ENCODE results near the gene TMC4. TPM values are rescaled to one million over a fixed set of nuclear protein-coding genes. Genes with fewer than 3 reads are reported as not detected.
A peak's percentile ranks its signal among the peaks of the same experiment; 100 is the strongest.

TMC4 gene
- polyA plus RNA-seq, 3 donors: 3.1 to 44.8 (median 6.4) TPM

GRCh38 chr19:54162884-54163283 is 10.1 kb downstream of the TMC4 start:
- 59 to 74% (median 59%) methylated on average over 14 of the region's 14 CpGs for WGBS, 3 donors
- no peak overlapping the region for H3K27ac ChIP-seq (ENCODE audit: low read depth, low read length)

- WGBS, 3 donors: 1 to 3% (median 3%) methylated on average over 26 to 35 of the region's 35 CpGs
- H3K27ac ChIP-seq (ENCODE audit: low read depth, low read length): no peak overlapping the region
Measured at GRCh38 chr19:54162241-54162805, 10.6 kb downstream of the TMC4 start.

GRCh38 chr19:54160854-54161253 is 12.1 kb downstream of the TMC4 start:
- WGBS, 3 donors: 38 to 52% (median 40%) methylated on average over 13 of the region's 13 CpGs
- no peak overlapping the region for H3K27ac ChIP-seq (ENCODE audit: low read depth, low read length)

GRCh38 chr19:54160182-54160811 is 12.7 kb downstream of the TMC4 start:
- WGBS, 3 donors: 1 to 4% (median 2%) methylated on average over 26 to 28 of the region's 28 CpGs
- H3K27ac ChIP-seq (ENCODE audit: low read depth, low read length): peak overlapping the region; percentile 3

GRCh38 chr19:54159352-54160181 is 13.4 kb downstream of the TMC4 start, which contains the start of gene LENG1:
LENG1 (minus strand) TSS chr19:54159721; CDS start chr19:54159695, 26 bp downstream.
- 0 to 1% (median 0%) methylated on average over 70 to 72 of the region's 72 CpGs for WGBS, 3 donors
- H3K27ac ChIP-seq (ENCODE audit: low read depth, low read length): peak within 1 kb of the TSS; percentile 60

GRCh38 chr19:54158812-54159351 is 14.1 kb downstream of the TMC4 start:
- no peak overlapping the region for H3K27ac ChIP-seq (ENCODE audit: low read depth, low read length)
- 9 to 10% (median 9%) methylated on average over 19 of the region's 19 CpGs for WGBS, 3 donors

GRCh38 chr19:54156953-54157352 is 16.0 kb downstream of the TMC4 start:
- 79 to 96% (median 95%) methylated on average over 3 of the region's 3 CpGs for WGBS, 3 donors
- H3K27ac ChIP-seq (ENCODE audit: low read depth, low read length): no peak overlapping the region

GRCh38 chr19:54156490-54156889 is 16.5 kb downstream of the TMC4 start:
- WGBS, 3 donors: 81 to 85% (median 84%) methylated on average over 11 of the region's 11 CpGs

GRCh38 chr19:54155694-54156093 is 17.3 kb downstream of the TMC4 start:
- no peak overlapping the region for H3K27ac ChIP-seq (ENCODE audit: low read depth, low read length)

More at GRCh38 chr19:54156490-54156889, 16.5 kb downstream of the TMC4 start:
- no peak overlapping the region for H3K27ac ChIP-seq (ENCODE audit: low read depth, low read length)

GRCh38 chr19:54154603-54155345 is 18.2 kb downstream of the TMC4 start:
- H3K27ac ChIP-seq (ENCODE audit: low read depth, low read length): no peak overlapping the region
- WGBS, 3 donors: 68 to 74% (median 68%) methylated on average over 18 of the region's 18 CpGs

More at GRCh38 chr19:54155694-54156093, 17.3 kb downstream of the TMC4 start:
- WGBS, 3 donors: 70 to 82% (median 79%) methylated on average over 19 of the region's 19 CpGs

GRCh38 chr19:54153731-54154326 is 19.1 kb downstream of the TMC4 start:
- H3K27ac ChIP-seq (ENCODE audit: low read depth, low read length): no peak overlapping the region

GRCh38 chr19:54152878-54153524 is 20.0 kb downstream of the TMC4 start:
- WGBS, 3 donors: 85 to 90% (median 85%) methylated on average over 24 to 25 of the region's 25 CpGs
- no peak overlapping the region for H3K27ac ChIP-seq (ENCODE audit: low read depth, low read length)

More at GRCh38 chr19:54153731-54154326, 19.1 kb downstream of the TMC4 start:
- 81 to 87% (median 85%) methylated on average over 10 of the region's 10 CpGs for WGBS, 3 donors

GRCh38 chr19:54152267-54152666 is 20.7 kb downstream of the TMC4 start:
- 94 to 97% (median 95%) methylated on average over 11 to 12 of the region's 12 CpGs for WGBS, 3 donors

GRCh38 chr19:54151362-54152035 is 21.5 kb downstream of the TMC4 start:
- no peak overlapping the region for H3K27ac ChIP-seq (ENCODE audit: low read depth, low read length)
- WGBS, 3 donors: 84 to 87% (median 85%) methylated on average over 23 of the region's 23 CpGs

More at GRCh38 chr19:54152267-54152666, 20.7 kb downstream of the TMC4 start:
- H3K27ac ChIP-seq (ENCODE audit: low read depth, low read length): no peak overlapping the region

GRCh38 chr19:54149021-54149812 is 23.7 kb downstream of the TMC4 start:
- no peak overlapping the region for H3K27ac ChIP-seq (ENCODE audit: low read depth, low read length)
- 75 to 83% (median 82%) methylated on average over 12 of the region's 12 CpGs for WGBS, 3 donors

- H3K27ac ChIP-seq (ENCODE audit: low read depth, low read length): no peak overlapping the region
- 80 to 87% (median 84%) methylated on average over 8 to 19 of the region's 19 CpGs for WGBS, 3 donors
Measured at GRCh38 chr19:54148158-54148557, 24.8 kb downstream of the TMC4 start.
